ENCODE measurements around the gene ZYG11A.

ZYG11A gene

DNA sequence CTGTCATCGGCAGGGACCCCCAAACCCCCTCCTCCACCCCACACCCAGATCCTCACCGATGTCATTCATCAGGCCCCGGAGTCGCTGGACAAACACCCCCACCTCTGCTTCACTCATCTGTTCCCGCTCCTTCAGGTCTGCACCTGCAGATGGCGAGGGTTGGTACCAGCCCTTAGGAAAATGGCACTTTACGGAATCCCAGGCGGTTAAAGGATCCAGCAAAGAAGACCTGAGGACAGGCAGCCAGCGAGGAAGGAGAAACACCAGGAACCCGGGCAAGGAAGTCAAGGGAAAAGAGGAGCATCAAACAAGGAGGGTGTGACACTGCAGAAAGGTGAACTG lies 65.2 kb downstream of the ZYG11A start:
- no peaks in the 10 kb centered on the region for H3F3A ChIP-seq (ENCODE audit: insufficient read depth, low read length)
- H3K9me3 ChIP-seq (ENCODE audit: low read length) = no peaks in the 10 kb centered on the region
- H3K4me2 ChIP-seq (ENCODE audit: low read length) = no peak overlapping the region
- TF ChIP-seq EZH2 (IDR thresholded peaks at IDR 0.05; ENCODE audit: borderline replicate concordance, low read length) = no peak
- TF ChIP-seq, protein P1, sequence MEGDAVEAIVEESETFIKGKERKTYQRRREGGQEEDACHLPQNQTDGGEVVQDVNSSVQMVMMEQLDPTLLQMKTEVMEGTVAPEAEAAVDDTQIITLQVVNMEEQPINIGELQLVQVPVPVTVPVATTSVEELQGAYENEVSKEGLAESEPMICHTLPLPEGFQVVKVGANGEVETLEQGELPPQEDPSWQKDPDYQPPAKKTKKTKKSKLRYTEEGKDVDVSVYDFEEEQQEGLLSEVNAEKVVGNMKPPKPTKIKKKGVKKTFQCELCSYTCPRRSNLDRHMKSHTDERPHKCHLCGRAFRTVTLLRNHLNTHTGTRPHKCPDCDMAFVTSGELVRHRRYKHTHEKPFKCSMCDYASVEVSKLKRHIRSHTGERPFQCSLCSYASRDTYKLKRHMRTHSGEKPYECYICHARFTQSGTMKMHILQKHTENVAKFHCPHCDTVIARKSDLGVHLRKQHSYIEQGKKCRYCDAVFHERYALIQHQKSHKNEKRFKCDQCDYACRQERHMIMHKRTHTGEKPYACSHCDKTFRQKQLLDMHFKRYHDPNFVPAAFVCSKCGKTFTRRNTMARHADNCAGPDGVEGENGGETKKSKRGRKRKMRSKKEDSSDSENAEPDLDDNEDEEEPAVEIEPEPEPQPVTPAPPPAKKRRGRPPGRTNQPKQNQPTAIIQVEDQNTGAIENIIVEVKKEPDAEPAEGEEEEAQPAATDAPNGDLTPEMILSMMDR (IDR thresholded peaks at IDR 0.05; ENCODE audit: low read length) = no peak
- no peaks in the 10 kb centered on the region for H3K27me3 ChIP-seq (ENCODE audit: insufficient read depth, low read length)
- H3K4me3 ChIP-seq (ENCODE audit: low read depth, low read length, poor library complexity, severe bottlenecking) = no peak overlapping the region
- no peaks in the 10 kb centered on the region for H4K20me1 ChIP-seq (ENCODE audit: insufficient read depth, low read length)
- H3K4me1 ChIP-seq (ENCODE audit: insufficient read depth, low read length, severe bottlenecking) = no peaks in the 10 kb centered on the region
- no peaks in the 10 kb centered on the region for H3K36me3 ChIP-seq (ENCODE audit: insufficient read depth, low read length)
- no peak overlapping the region for H2AFZ ChIP-seq (ENCODE audit: low read length)
- H3K9me2 ChIP-seq (ENCODE audit: low read depth, low read length) = no peaks in the 10 kb centered on the region
- no peaks in the 10 kb centered on the region for H3K79me2 ChIP-seq (ENCODE audit: insufficient read depth, low read length)
- no peak overlapping the region for H3K9ac ChIP-seq (ENCODE audit: low read length)
- H3K27ac ChIP-seq (ENCODE audit: low read depth, low read length, poor library complexity, severe bottlenecking) = no peak overlapping the region

DNA sequence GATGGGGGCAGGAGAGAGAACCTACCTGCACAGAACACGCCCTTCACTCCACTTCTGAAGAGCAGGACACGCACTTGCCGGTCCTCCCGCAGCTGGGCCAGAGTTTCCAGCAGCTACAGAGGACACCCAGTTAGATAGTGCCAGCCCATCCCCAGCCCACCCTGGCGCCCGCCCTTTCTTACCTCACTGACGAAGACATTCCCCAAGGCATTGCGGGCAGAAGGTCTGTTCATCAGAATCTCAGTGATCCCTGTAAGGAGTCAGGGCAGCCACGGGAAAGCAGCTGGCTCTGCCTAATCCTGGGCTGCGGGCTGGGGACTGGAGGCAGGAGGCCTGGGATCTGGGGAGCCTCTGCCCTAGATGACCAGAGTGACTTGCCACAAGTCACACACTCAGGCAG lies 69.0 kb downstream of the ZYG11A start:
- no peaks in the 10 kb centered on the region for H3F3A ChIP-seq (ENCODE audit: insufficient read depth, low read length)
- H4K20me1 ChIP-seq (ENCODE audit: insufficient read depth, low read length) = no peaks in the 10 kb centered on the region
- no peaks in the 10 kb centered on the region for H3K36me3 ChIP-seq (ENCODE audit: insufficient read depth, low read length)
- no peak overlapping the region for H3K4me2 ChIP-seq (ENCODE audit: low read length)
- no peak overlapping the region for H3K9ac ChIP-seq (ENCODE audit: low read length)
- no peak overlapping the region for H3K4me3 ChIP-seq (ENCODE audit: low read depth, low read length, poor library complexity, severe bottlenecking)
- TF ChIP-seq, protein P1 (IDR thresholded peaks at IDR 0.05; ENCODE audit: low read length) = no peak
- TF ChIP-seq EZH2 (IDR thresholded peaks at IDR 0.05; ENCODE audit: borderline replicate concordance, low read length) = no peak
- no peaks in the 10 kb centered on the region; the same call in none of the 2 replicates for H3K27me3 ChIP-seq (ENCODE audit: insufficient read depth, low read length)
- no peaks in the 10 kb centered on the region for H3K79me2 ChIP-seq (ENCODE audit: insufficient read depth, low read length)
- no peaks in the 10 kb centered on the region for H3K9me3 ChIP-seq (ENCODE audit: low read length)
- no peak overlapping the region for H3K27ac ChIP-seq (ENCODE audit: low read depth, low read length, poor library complexity, severe bottlenecking)
- no peaks in the 10 kb centered on the region for H3K9me2 ChIP-seq (ENCODE audit: low read depth, low read length)
- no peak overlapping the region for H2AFZ ChIP-seq (ENCODE audit: low read length)
- H3K4me1 ChIP-seq (ENCODE audit: insufficient read depth, low read length, severe bottlenecking) = no peaks in the 10 kb centered on the region

DNA sequence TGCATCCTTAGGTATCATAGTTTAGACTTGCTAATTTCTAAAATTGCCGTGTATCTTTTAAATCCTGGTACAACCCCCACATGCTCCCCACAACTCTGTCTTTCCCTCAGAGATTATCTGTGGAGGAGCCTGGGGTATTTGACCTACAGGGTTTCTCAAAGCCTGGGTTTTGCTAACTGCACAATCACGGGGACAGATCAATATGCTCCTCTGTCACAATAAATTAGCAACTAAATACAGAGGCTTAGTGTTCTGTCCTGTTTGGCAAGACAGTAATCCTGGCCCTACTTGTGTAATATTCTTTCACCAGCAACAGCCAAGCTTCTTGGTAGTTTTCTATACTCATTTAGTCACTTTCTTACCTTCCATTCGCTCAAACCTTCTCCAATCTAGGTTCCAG lies 70.5 kb downstream of the ZYG11A start:
- H3K4me1 ChIP-seq (ENCODE audit: insufficient read depth, low read length, severe bottlenecking) = no peaks in the 10 kb centered on the region
- H3K9me3 ChIP-seq (ENCODE audit: low read length) = no peaks in the 10 kb centered on the region
- H3F3A ChIP-seq (ENCODE audit: insufficient read depth, low read length) = no peaks in the 10 kb centered on the region
- H3K9ac ChIP-seq (ENCODE audit: low read length) = no peak overlapping the region
- H3K4me2 ChIP-seq (ENCODE audit: low read length) = no peak overlapping the region
- H4K20me1 ChIP-seq (ENCODE audit: insufficient read depth, low read length) = no peaks in the 10 kb centered on the region
- H3K27ac ChIP-seq (ENCODE audit: low read depth, low read length, poor library complexity, severe bottlenecking) = no peak overlapping the region
- H3K36me3 ChIP-seq (ENCODE audit: insufficient read depth, low read length) = no peaks in the 10 kb centered on the region
- no peaks in the 10 kb centered on the region; the same call in none of the 2 replicates for H3K27me3 ChIP-seq (ENCODE audit: insufficient read depth, low read length)
- no peaks in the 10 kb centered on the region for H3K9me2 ChIP-seq (ENCODE audit: low read depth, low read length)
- no peak overlapping the region for H2AFZ ChIP-seq (ENCODE audit: low read length)
- H3K79me2 ChIP-seq (ENCODE audit: insufficient read depth, low read length) = no peaks in the 10 kb centered on the region
- TF ChIP-seq, protein P1 (IDR thresholded peaks at IDR 0.05; ENCODE audit: low read length) = no peak
- TF ChIP-seq EZH2 (IDR thresholded peaks at IDR 0.05; ENCODE audit: borderline replicate concordance, low read length) = no peak
- H3K4me3 ChIP-seq (ENCODE audit: low read depth, low read length, poor library complexity, severe bottlenecking) = no peak overlapping the region
